HCT116 (cell line): ENCODE results near the gene MOV10. TPM values are rescaled to one million over a fixed set of nuclear protein-coding genes. Genes with fewer than 3 reads are reported as not detected.

Experiments
- ATAC-seq: fragments of 200-7000 bp; cut with Tn5 transposase; 2 replicates; pipeline ENCODE4 v1.9.1; 2020; ENCODE audit warnings: mild to moderate bottlenecking, moderate library complexity
- BruUV-seq: library from RNA; stranded (reverse); fragments of 400-500 nt; replicated peaks from 2 replicates; lab custom pipeline; 2021; lab: Mats Ljungman, UMichigan
- CTCF ChIA-PET: fragments of 300-600 bp; sonication (Branson Sonifier 250); formaldehyde crosslinking; loops from one replicate; lab custom pipeline; 2021; ENCODE audit warnings: antibody characterized with exemption; lab: Charles Lee
- POLR2A ChIA-PET: fragments of 300-600, 350-600 bp; sonication (Branson Sonifier 250); formaldehyde crosslinking; loops from one replicate; lab custom pipeline; 2021; ENCODE audit warnings: antibody characterized with exemption; lab: Charles Lee
- RAD21 ChIA-PET, 2 experiments: fragments of 300-600 bp; sonication (Branson Sonifier 250); formaldehyde crosslinking; loops; one replicate each; lab custom pipeline; 2023; ENCODE audit warnings: low total read pairs in 2 of 2; ENCODE audit not compliant: uncharacterized antibody in 2 of 2, unreplicated experiment in 2 of 2, low non-redundant PET in 1 of 2; lab: Charles Lee
- DNase-seq: peaks from one replicate; pipeline ENCODE4 v3.0.0-alpha.2; 2010; ENCODE audit warnings: low read depth, low spot score
- H2AFZ ChIP-seq: fragments of 200-600 bp; shearing (Covaris generic), sonication (generic); 2 replicates; pipeline ENCODE4 v1.6.1; 2017; ENCODE audit warnings: low read depth, mixed run types, mixed read lengths, antibody characterized with exemption, low read length; ENCODE audit not compliant: poor library complexity, severe bottlenecking
- H3K27ac ChIP-seq: 2 replicates; pipeline ENCODE4 v1.5.1; 2012; ENCODE audit warnings: low read depth, low read length
- H3K27me3 ChIP-seq: fragments of 200-600 bp; sonication (generic); 2 replicates; pipeline ENCODE4 v1.6.1; 2016; ENCODE audit warnings: mixed run types, low read length, mixed read lengths; ENCODE audit not compliant: insufficient read depth
- H3K36me3 ChIP-seq, 2 experiments: fragments of 200-500 bp in 1 of 2; fragments of 200-600 bp in 1 of 2; sonication (Bioruptor generic) in 1 of 2; sonication (generic) in 1 of 2; 2 replicates each; pipeline versions ENCODE4 v1.5.1 to v1.6.1; 2014 to 2016; ENCODE audit warnings: low read length in 2 of 2, inconsistent platforms in 1 of 2, mixed read lengths in 1 of 2, mixed run types in 1 of 2; ENCODE audit not compliant: insufficient read depth in 2 of 2, control insufficient read depth in 1 of 2
- H3K4me1 ChIP-seq, 2 experiments: fragments of 200-600 bp in 1 of 2; sonication (generic) in 1 of 2; 2 replicates each; pipeline versions ENCODE4 v1.5.1 to v1.6.1; 2012 to 2017; ENCODE audit warnings: low read length in 2 of 2, inconsistent platforms in 1 of 2, mild to moderate bottlenecking in 1 of 2, mixed read lengths in 1 of 2, mixed run types in 1 of 2, moderate library complexity in 1 of 2; ENCODE audit not compliant: insufficient read depth in 2 of 2, control insufficient read depth in 1 of 2
- H3K4me2 ChIP-seq: fragments of 200-600 bp; sonication (generic); 2 replicates; pipeline ENCODE4 v1.6.1; 2017; ENCODE audit warnings: mixed run types, low read length, mixed read lengths
- H3K4me3 ChIP-seq, 2 experiments: fragments of 200-600 bp in 1 of 2; sonication (generic) in 1 of 2; replicated peaks in 1 of 2; 2 replicates each; pipeline ENCODE4 v1.5.1; 2011 to 2016; ENCODE audit warnings: low read length in 2 of 2, control low read depth in 1 of 2, low read depth in 1 of 2, mild to moderate bottlenecking in 1 of 2, mixed read lengths in 1 of 2, mixed run types in 1 of 2
- H3K79me2 ChIP-seq: fragments of 200-600 bp; sonication (generic); 2 replicates; pipeline ENCODE4 v1.6.1; 2017; ENCODE audit warnings: mild to moderate bottlenecking, mixed run types, low read length, moderate library complexity, mixed read lengths; ENCODE audit not compliant: insufficient read depth
- H3K9ac ChIP-seq: fragments of 200-600 bp; sonication (generic); 2 replicates; pipeline ENCODE4 v1.6.1; 2016; ENCODE audit warnings: low read length, mixed read lengths
- H3K9me2 ChIP-seq: fragments of 200-600 bp; sonication (generic), shearing (Covaris generic); 2 replicates; pipeline ENCODE4 v1.6.1; 2017; ENCODE audit warnings: mixed run types, mild to moderate bottlenecking, moderate library complexity; ENCODE audit not compliant: insufficient read depth
- H3K9me3 ChIP-seq, 2 experiments: fragments of 200-500 bp in 1 of 2; fragments of 200-600 bp in 1 of 2; sonication (Bioruptor generic) in 1 of 2; sonication (generic) in 1 of 2; 2 replicates each; pipeline ENCODE4 v1.6.1; 2014 to 2017; ENCODE audit warnings: low read length in 2 of 2, mixed read lengths in 2 of 2, inconsistent platforms in 1 of 2, low read depth in 1 of 2, mild to moderate bottlenecking in 1 of 2, mixed run types in 1 of 2, moderate library complexity in 1 of 2; ENCODE audit not compliant: control insufficient read depth in 1 of 2, insufficient read depth in 1 of 2
- H4K20me1 ChIP-seq: fragments of 200-600 bp; sonication (generic), shearing (Covaris generic); 2 replicates; pipeline ENCODE4 v1.6.1; 2017; ENCODE audit warnings: mixed run types, mild to moderate bottlenecking, moderate library complexity; ENCODE audit not compliant: insufficient read depth
- ATF3 ChIP-seq: IDR thresholded peaks from 2 replicates; pipeline ENCODE4 v1.6.1; 2012
- CEBPB ChIP-seq: IDR thresholded peaks from 2 replicates; pipeline ENCODE4 v1.6.1; 2012; ENCODE audit warnings: low read depth
- EZH2 ChIP-seq: fragments of 200-600 bp; sonication (generic); IDR thresholded peaks from 2 replicates; pipeline ENCODE4 v1.6.1; 2017; ENCODE audit warnings: antibody characterized with exemption, mixed run types
- JUND ChIP-seq: IDR thresholded peaks from 2 replicates; pipeline ENCODE4 v1.6.1; 2012
- MAX ChIP-seq: IDR thresholded peaks from 2 replicates; pipeline ENCODE4 v1.6.1; 2012
- POLR2AphosphoS5 ChIP-seq: IDR thresholded peaks from 2 replicates; pipeline ENCODE4 v1.6.1; 2011; ENCODE audit warnings: mild to moderate bottlenecking, low read depth, low read length, moderate library complexity
- SIN3A ChIP-seq: IDR thresholded peaks from 2 replicates; pipeline ENCODE4 v1.6.1; 2012; ENCODE audit warnings: low read depth
- SP1 ChIP-seq: IDR thresholded peaks from 2 replicates; pipeline ENCODE4 v1.6.1; 2012; ENCODE audit warnings: low read depth
- TCF7L2 ChIP-seq: IDR thresholded peaks from 2 replicates; pipeline ENCODE4 v1.7.0; 2011; ENCODE audit warnings: borderline replicate concordance, inconsistent platforms; ENCODE audit not compliant: insufficient read depth, insufficient read length; ENCODE audit errors: extremely low read depth
- ZNF274 ChIP-seq: fragments of 200-500 bp; sonication (Bioruptor generic); IDR thresholded peaks from 2 replicates; pipeline ENCODE4 v1.6.1; 2014; ENCODE audit warnings: mild to moderate bottlenecking, low read depth, low read length, inconsistent platforms
- intact Hi-C: fragments of 100-400 bp; cut with micrococcal nuclease; formaldehyde crosslinking; loops from 2 replicates; pipeline ENCODE4 v1.10.0; 2022
- total RNA-seq: library from RNA; stranded (reverse); gene quantifications from one replicate; pipeline ENCODE4 v1.2.1, GENCODE V29; 2021; ENCODE audit not compliant: unreplicated experiment
- TF ChIP-seq, protein P1 (sequence below): IDR thresholded peaks from 2 replicates; pipeline ENCODE4 v1.6.1; 2011; ENCODE audit warnings: mild to moderate bottlenecking, low read length, moderate library complexity; ENCODE audit not compliant: insufficient replicate concordance; ENCODE audit errors: extremely low read depth
- TF ChIP-seq, protein P2 (sequence below), 3 experiments: fragments of 200-600 bp in 1 of 3; sonication (generic) in 1 of 3; IDR thresholded peaks in 2 of 3; conservative IDR thresholded peaks in 1 of 3; 2 replicates each; pipeline ENCODE4 v1.5.1; 2012 to 2017; ENCODE audit warnings: low read depth in 2 of 3, low read length in 2 of 3, antibody characterized with exemption in 1 of 3, borderline replicate concordance in 1 of 3, control low read depth in 1 of 3, mild to moderate bottlenecking in 1 of 3, mixed read lengths in 1 of 3, mixed run types in 1 of 3, moderate library complexity in 1 of 3; ENCODE audit not compliant: insufficient read depth in 1 of 3

The MOV10 gene
- total RNA-seq, 1 experiment from 2014 or later, result 109 TPM

GRCh38 chr1:112689196-112689841 lies 14.9 kb downstream of the MOV10 start (continued):
- TF ChIP-seq, protein P1, sequence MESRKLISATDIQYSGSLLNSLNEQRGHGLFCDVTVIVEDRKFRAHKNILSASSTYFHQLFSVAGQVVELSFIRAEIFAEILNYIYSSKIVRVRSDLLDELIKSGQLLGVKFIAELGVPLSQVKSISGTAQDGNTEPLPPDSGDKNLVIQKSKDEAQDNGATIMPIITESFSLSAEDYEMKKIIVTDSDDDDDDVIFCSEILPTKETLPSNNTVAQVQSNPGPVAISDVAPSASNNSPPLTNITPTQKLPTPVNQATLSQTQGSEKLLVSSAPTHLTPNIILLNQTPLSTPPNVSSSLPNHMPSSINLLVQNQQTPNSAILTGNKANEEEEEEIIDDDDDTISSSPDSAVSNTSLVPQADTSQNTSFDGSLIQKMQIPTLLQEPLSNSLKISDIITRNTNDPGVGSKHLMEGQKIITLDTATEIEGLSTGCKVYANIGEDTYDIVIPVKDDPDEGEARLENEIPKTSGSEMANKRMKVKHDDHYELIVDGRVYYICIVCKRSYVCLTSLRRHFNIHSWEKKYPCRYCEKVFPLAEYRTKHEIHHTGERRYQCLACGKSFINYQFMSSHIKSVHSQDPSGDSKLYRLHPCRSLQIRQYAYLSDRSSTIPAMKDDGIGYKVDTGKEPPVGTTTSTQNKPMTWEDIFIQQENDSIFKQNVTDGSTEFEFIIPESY, result no peak
- TF ChIP-seq ZNF274 (no peak), JUND (no peak), ATF3 (no peak), CEBPB (no peak), MAX (no peak)

DNA sequence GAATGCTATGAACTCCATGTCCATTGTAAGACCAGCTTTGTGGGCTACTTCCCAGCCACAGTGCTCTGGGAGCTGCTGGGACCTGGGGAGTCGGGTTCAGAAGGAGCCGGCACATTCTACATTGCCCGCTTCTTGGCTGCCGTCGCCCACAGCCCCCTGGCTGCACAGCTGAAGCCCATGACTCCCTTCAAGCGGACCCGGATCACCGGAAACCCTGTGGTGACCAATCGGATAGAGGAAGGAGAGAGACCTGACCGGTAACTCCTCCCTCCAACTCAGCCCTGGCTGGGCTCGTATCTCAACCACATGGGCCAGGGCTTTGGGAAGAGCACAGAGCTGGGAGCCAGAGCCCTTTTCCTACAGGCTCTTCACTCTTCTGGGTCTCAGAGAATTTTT lies 15.4 kb downstream of the MOV10 start:
- no peaks in the 10 kb centered on the region for H3K9me3 ChIP-seq
- H3K4me2 ChIP-seq, result no peak overlapping the region
- ATAC-seq, result no peak
- CTCF ChIA-PET, result no interaction called here
- no peak overlapping the region for H3K27ac ChIP-seq
- H4K20me1 ChIP-seq, result no peaks in the 10 kb centered on the region
- BruUV-seq, result TSS peak; percentile 36
- no peak overlapping the region for H3K4me3 ChIP-seq
- POLR2A ChIA-PET, result no interaction called here
- no peak overlapping the region for H2AFZ ChIP-seq
- H3K36me3 ChIP-seq, result peaks cover 13 to 21% of the 10 kb centered on the region in 2 experiments; a peak in 3 of 4 replicates
- intact Hi-C loops, result no loop called here
- H3K27me3 ChIP-seq, result no peaks in the 10 kb centered on the region
- no peak for DNase-seq
- no peaks in the 10 kb centered on the region for H3K9me2 ChIP-seq
- RAD21 ChIA-PET, result no interaction called here
- H3K9ac ChIP-seq, result no peak overlapping the region
- H3K79me2 ChIP-seq, result 0 out of 2 replicates have a peak, but pooled peaks cover 7% of the 10 kb centered on the region
- H3K4me1 ChIP-seq, result no peaks in the 10 kb centered on the region; a peak in 1 of 4 replicates
- TF ChIP-seq POLR2AphosphoS5 (no peak), TCF7L2 (no peak), SP1 (no peak), ATF3 (no peak), SIN3A (no peak), MAX (no peak), EZH2 (no peak), ZNF274 (no peak)
- TF ChIP-seq, protein P2, sequence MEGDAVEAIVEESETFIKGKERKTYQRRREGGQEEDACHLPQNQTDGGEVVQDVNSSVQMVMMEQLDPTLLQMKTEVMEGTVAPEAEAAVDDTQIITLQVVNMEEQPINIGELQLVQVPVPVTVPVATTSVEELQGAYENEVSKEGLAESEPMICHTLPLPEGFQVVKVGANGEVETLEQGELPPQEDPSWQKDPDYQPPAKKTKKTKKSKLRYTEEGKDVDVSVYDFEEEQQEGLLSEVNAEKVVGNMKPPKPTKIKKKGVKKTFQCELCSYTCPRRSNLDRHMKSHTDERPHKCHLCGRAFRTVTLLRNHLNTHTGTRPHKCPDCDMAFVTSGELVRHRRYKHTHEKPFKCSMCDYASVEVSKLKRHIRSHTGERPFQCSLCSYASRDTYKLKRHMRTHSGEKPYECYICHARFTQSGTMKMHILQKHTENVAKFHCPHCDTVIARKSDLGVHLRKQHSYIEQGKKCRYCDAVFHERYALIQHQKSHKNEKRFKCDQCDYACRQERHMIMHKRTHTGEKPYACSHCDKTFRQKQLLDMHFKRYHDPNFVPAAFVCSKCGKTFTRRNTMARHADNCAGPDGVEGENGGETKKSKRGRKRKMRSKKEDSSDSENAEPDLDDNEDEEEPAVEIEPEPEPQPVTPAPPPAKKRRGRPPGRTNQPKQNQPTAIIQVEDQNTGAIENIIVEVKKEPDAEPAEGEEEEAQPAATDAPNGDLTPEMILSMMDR (IDR thresholded peaks at IDR 0.05 in 2 of 3, conservative IDR thresholded peaks at IDR 0.05 in 1 of 3; ENCODE audit: borderline replicate concordance in 1 of 3, insufficient read depth in 1 of 3, low read depth in 2 of 3, low read length in 2 of 3), result no peak
- TF ChIP-seq, protein P1, result no peak
